ENCODE results near the gene ART3.

The ART3 gene

DNA sequence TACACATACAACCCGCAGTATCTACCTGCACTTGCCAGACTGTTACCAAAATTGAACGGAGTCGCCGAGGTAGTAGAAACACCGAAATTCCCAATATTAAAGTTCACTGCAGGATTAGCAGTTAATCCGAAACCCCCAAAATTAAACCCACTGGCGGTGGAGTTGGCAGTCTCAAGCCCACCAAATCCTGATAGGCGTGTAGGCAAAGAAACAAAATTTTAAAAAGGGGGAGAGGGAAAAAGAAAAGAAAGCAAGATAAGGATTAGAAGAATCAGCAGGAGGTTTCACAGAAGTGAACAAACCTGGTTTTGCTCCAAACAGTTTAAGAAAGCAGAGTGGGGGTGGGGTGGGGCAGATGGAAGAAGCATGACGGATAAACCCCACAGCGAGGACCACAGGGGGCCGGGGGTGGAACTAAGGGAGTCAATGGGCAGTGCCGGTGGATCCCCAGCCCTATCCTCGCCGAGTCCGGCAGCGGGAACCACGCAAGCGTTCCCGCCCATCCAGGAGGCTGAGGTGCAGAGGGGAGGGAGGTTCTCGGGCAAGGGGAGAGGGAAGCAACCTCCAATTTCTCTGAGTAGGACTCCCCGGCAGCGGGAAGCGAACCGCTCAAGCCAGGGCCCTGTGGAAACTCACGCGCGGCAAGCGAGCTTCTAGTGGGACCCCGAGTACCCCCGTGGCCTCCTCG, 73.1 kb downstream of the ART3 start (continued):
- TF ChIP-seq, protein P1, sequence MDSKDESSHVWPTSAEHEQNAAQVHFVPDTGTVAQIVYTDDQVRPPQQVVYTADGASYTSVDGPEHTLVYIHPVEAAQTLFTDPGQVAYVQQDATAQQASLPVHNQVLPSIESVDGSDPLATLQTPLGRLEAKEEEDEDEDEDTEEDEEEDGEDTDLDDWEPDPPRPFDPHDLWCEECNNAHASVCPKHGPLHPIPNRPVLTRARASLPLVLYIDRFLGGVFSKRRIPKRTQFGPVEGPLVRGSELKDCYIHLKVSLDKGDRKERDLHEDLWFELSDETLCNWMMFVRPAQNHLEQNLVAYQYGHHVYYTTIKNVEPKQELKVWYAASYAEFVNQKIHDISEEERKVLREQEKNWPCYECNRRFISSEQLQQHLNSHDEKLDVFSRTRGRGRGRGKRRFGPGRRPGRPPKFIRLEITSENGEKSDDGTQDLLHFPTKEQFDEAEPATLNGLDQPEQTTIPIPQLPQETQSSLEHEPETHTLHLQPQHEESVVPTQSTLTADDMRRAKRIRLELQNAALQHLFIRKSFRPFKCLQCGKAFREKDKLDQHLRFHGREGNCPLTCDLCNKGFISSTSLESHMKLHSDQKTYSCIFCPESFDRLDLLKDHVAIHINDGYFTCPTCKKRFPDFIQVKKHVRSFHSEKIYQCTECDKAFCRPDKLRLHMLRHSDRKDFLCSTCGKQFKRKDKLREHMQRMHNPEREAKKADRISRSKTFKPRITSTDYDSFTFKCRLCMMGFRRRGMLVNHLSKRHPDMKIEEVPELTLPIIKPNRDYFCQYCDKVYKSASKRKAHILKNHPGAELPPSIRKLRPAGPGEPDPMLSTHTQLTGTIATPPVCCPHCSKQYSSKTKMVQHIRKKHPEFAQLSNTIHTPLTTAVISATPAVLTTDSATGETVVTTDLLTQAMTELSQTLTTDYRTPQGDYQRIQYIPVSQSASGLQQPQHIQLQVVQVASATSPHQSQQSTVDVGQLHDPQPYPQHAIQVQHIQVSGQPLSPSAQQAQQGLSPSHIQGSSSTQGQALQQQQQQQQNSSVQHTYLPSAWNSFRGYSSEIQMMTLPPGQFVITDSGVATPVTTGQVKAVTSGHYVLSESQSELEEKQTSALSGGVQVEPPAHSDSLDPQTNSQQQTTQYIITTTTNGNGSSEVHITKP (tag by site-specific recombination; IDR thresholded peaks at IDR 0.05): peak; percentile 74
- peak; percentile 80; the same call in 1 of the 2 replicates for TF ChIP-seq WT1 (tag by site-specific recombination; IDR thresholded peaks at IDR 0.05)
- TF ChIP-seq, protein P2, sequence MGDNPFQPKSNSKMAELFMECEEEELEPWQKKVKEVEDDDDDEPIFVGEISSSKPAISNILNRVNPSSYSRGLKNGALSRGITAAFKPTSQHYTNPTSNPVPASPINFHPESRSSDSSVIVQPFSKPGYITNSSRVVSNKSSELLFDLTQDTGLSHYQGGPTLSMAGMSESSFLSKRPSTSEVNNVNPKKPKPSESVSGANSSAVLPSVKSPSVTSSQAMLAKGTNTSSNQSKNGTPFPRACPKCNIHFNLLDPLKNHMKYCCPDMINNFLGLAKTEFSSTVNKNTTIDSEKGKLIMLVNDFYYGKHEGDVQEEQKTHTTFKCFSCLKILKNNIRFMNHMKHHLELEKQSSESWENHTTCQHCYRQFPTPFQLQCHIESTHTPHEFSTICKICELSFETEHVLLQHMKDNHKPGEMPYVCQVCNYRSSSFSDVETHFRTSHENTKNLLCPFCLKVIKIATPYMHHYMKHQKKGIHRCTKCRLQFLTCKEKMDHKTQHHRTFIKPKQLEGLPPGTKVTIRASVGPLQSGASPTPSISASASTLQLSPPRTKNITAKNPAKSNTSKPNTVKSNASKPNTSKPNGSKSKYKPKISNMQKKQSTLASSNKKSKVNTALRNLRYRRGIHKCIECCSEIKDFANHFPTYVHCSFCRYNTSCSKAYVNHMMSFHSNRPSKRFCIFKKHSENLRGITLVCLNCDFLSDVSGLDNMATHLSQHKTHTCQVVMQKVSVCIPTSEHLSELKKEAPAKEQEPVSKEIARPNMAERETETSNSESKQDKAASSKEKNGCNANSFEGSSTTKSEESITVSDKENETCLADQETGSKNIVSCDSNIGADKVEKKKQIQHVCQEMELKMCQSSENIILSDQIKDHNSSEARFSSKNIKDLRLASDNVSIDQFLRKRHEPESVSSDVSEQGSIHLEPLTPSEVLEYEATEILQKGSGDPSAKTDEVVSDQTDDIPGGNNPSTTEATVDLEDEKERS (tag by site-specific recombination; IDR thresholded peaks at IDR 0.05): no peak
- TF ChIP-seq ZNF391 (tag by site-specific recombination; IDR thresholded peaks at IDR 0.05; ENCODE audit: borderline replicate concordance, low read depth): peak; percentile 31; the same call in 1 of the 2 replicates
- TF ChIP-seq ZNF510 (tag by site-specific recombination; IDR thresholded peaks at IDR 0.05; ENCODE audit: insufficient replicate concordance): no peak
- TF ChIP-seq ZNF341 (tag by site-specific recombination; IDR thresholded peaks at IDR 0.05; ENCODE audit: low read depth): peak; percentile 51
- no peak for TF ChIP-seq ZNF560 (tag by site-specific recombination; IDR thresholded peaks at IDR 0.05; ENCODE audit: borderline replicate concordance)
- peak; percentile 13; the same call in 1 of the 2 replicates for TF ChIP-seq ZBTB20 (tag by site-specific recombination; IDR thresholded peaks at IDR 0.05)
- TF ChIP-seq, protein P3, sequence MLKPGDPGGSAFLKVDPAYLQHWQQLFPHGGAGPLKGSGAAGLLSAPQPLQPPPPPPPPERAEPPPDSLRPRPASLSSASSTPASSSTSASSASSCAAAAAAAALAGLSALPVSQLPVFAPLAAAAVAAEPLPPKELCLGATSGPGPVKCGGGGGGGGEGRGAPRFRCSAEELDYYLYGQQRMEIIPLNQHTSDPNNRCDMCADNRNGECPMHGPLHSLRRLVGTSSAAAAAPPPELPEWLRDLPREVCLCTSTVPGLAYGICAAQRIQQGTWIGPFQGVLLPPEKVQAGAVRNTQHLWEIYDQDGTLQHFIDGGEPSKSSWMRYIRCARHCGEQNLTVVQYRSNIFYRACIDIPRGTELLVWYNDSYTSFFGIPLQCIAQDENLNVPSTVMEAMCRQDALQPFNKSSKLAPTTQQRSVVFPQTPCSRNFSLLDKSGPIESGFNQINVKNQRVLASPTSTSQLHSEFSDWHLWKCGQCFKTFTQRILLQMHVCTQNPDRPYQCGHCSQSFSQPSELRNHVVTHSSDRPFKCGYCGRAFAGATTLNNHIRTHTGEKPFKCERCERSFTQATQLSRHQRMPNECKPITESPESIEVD (tag by site-specific recombination; IDR thresholded peaks at IDR 0.05): peak; percentile 80
- TF ChIP-seq KLF1 (tag by site-specific recombination; IDR thresholded peaks at IDR 0.05): 0 out of 2 replicates have a peak, but pooled peaks have one; percentile 13
- peak; percentile 77 for TF ChIP-seq ZIC2 (tag by site-specific recombination; IDR thresholded peaks at IDR 0.05)
- TF ChIP-seq, protein P4, sequence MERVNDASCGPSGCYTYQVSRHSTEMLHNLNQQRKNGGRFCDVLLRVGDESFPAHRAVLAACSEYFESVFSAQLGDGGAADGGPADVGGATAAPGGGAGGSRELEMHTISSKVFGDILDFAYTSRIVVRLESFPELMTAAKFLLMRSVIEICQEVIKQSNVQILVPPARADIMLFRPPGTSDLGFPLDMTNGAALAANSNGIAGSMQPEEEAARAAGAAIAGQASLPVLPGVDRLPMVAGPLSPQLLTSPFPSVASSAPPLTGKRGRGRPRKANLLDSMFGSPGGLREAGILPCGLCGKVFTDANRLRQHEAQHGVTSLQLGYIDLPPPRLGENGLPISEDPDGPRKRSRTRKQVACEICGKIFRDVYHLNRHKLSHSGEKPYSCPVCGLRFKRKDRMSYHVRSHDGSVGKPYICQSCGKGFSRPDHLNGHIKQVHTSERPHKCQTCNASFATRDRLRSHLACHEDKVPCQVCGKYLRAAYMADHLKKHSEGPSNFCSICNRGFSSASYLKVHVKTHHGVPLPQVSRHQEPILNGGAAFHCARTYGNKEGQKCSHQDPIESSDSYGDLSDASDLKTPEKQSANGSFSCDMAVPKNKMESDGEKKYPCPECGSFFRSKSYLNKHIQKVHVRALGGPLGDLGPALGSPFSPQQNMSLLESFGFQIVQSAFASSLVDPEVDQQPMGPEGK (tag by site-specific recombination; IDR thresholded peaks at IDR 0.05): peak; percentile 59
- TF ChIP-seq, protein P5, sequence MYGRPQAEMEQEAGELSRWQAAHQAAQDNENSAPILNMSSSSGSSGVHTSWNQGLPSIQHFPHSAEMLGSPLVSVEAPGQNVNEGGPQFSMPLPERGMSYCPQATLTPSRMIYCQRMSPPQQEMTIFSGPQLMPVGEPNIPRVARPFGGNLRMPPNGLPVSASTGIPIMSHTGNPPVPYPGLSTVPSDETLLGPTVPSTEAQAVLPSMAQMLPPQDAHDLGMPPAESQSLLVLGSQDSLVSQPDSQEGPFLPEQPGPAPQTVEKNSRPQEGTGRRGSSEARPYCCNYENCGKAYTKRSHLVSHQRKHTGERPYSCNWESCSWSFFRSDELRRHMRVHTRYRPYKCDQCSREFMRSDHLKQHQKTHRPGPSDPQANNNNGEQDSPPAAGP (tag by site-specific recombination; IDR thresholded peaks at IDR 0.05): no peak
